Left lung (tissue), 10 donors: ENCODE data around the gene PUDP. TPM values are rescaled to one million over a fixed set of nuclear protein-coding genes. Genes with fewer than 3 reads are reported as not detected.

Experiments used
- ATAC-seq: fragments of 200-7000 bp; cut with Tn5 transposase; one replicate; pipeline ENCODE4 v1.9.1; 2020; ENCODE audit warnings: moderate library complexity
- DNase-seq, 4 donors: peaks; one replicate each; pipeline ENCODE4 v3.0.0-alpha.2; 2013 to 2020
- H3K27ac ChIP-seq, 2 donors: fragments of 200-600 bp; sonication (generic) in 1 of 2; one replicate each; pipeline versions ENCODE4 v1.5.0 to v1.8.0; 2020 to 2021
- H3K27me3 ChIP-seq, 2 donors: fragments of 200-600 bp; sonication (generic) in 1 of 2; one replicate each; pipeline versions ENCODE4 v1.5.0 to v1.8.0; 2020 to 2021
- H3K36me3 ChIP-seq, 2 donors: fragments of 200-600 bp; sonication (generic) in 1 of 2; one replicate each; pipeline versions ENCODE4 v1.5.0 to v1.8.0; 2020 to 2021
- H3K4me1 ChIP-seq, 2 donors: fragments of 200-600 bp; one replicate each; pipeline ENCODE4 v1.8.0; 2021
- H3K4me3 ChIP-seq, 2 donors: fragments of 200-600 bp; sonication (generic) in 1 of 2; one replicate each; pipeline versions ENCODE4 v1.5.0 to v1.8.0; 2020 to 2021; ENCODE audit warnings: mild to moderate bottlenecking in 1 of 2
- H3K9me3 ChIP-seq, 2 donors: fragments of 200-600 bp; sonication (generic) in 1 of 2; one replicate each; pipeline versions ENCODE4 v1.5.0 to v1.8.0; 2020 to 2021
- CTCF ChIP-seq, 2 donors: fragments of 200-600 bp; sonication (generic) in 1 of 2; IDR thresholded peaks; one replicate each; pipeline versions ENCODE4 v1.5.0 to v1.8.0; 2021; ENCODE audit warnings: antibody characterized with exemption in 2 of 2
- intact Hi-C, 2 donors: fragments of 100-400 bp; cut with DNase I; formaldehyde crosslinking; loops; one replicate each; pipeline versions ENCODE4 v1.11.2 to v1.14.2; 2022
- polyA plus RNA-seq, 6 donors: library from polyadenylated mRNA; unstranded; fragments of 120-200 nt; gene quantifications; one replicate each; pipeline ENCODE4 v1.2.1, GENCODE V29; 2013; ENCODE audit not compliant: insufficient read length in 6 of 6
- total RNA-seq, 2 donors: library from RNA; stranded (reverse); fragmentation: NEBNext Ultra II Directional; extraction: Animal tissue kit (Norgen Biotek cat#: 25700); gene quantifications; one replicate each; pipeline ENCODE4 v1.2.1, GENCODE V29; 2021
- donor health status: DM: no; HTN: yes; CAD: no.
- donor health status: DM: no; HTN: no; CAD: no.

The PUDP gene
- total and polyA plus RNA-seq, 8 donors: 9.8 to 26.1 (median 14.1) TPM

- no peak for TF ChIP-seq CTCF (IDR thresholded peaks at IDR 0.05)
- Histone ChIP-seq H3K9me3 (no peaks in the 10 kb centered on the region), H3K4me3 (no peak overlapping the region), H3K27me3 (no peaks in the 10 kb centered on the region), H3K27ac (peak overlapping the region in 1 of 2 donors; percentile 28), H3K4me1 (peaks cover 5 to 24% of the 10 kb centered on the region in 2 donors), H3K36me3 (no peaks in the 10 kb centered on the region)
- peak in 1 of 4 donors; percentile 36 for DNase-seq
- peak; percentile 73 for ATAC-seq
- intact Hi-C loops: no loop called here
Measured at GRCh38 chrX:7083468-7084396, 64.2 kb downstream of the PUDP start.

GRCh38 chrX:7083021-7083420 lies 64.9 kb downstream of the PUDP start:
- intact Hi-C loops: no loop called here
- ATAC-seq: no peak

GRCh38 chrX:7082556-7082955 lies 65.4 kb downstream of the PUDP start:
- no peaks in the 10 kb centered on the region for H3K9me3 ChIP-seq
- no peaks in the 10 kb centered on the region for H3K36me3 ChIP-seq
- no peak for DNase-seq
- intact Hi-C loops: no loop called here
- no peak overlapping the region for H3K4me3 ChIP-seq
- H3K27me3 ChIP-seq: no peaks in the 10 kb centered on the region
- TF ChIP-seq CTCF (IDR thresholded peaks at IDR 0.05): no peak
- peaks cover 5 to 24% of the 10 kb centered on the region in 2 donors for H3K4me1 ChIP-seq
- no peak overlapping the region for H3K27ac ChIP-seq
- no peak for ATAC-seq

More at GRCh38 chrX:7083021-7083420, 64.9 kb downstream of the PUDP start:
- no peak for DNase-seq
- Histone ChIP-seq H3K36me3 (no peaks in the 10 kb centered on the region), H3K9me3 (no peaks in the 10 kb centered on the region), H3K4me1 (peaks cover 5 to 24% of the 10 kb centered on the region in 2 donors), H3K27ac (no peak overlapping the region), H3K27me3 (no peaks in the 10 kb centered on the region), H3K4me3 (no peak overlapping the region)
- no peak for TF ChIP-seq CTCF (IDR thresholded peaks at IDR 0.05)

- no peaks in the 10 kb centered on the region for H3K27me3 ChIP-seq
- H3K4me1 ChIP-seq: no peaks in the 10 kb centered on the region
- H3K36me3 ChIP-seq: no peaks in the 10 kb centered on the region
- H3K4me3 ChIP-seq: no peak overlapping the region
- H3K9me3 ChIP-seq: no peaks in the 10 kb centered on the region
- intact Hi-C loops: no loop called here
- DNase-seq: no peak
- ATAC-seq: no peak
- no peak overlapping the region for H3K27ac ChIP-seq
- TF ChIP-seq CTCF (IDR thresholded peaks at IDR 0.05): no peak
Measured at GRCh38 chrX:7077241-7078230, 70.4 kb downstream of the PUDP start.
